Mesendoderm (in vitro differentiated cells): ENCODE measurements around the gene ASIC2.

Experiments used
- DNase-seq: peaks from one replicate; pipeline ENCODE4 v3.0.0; 2013
- H2AK5ac ChIP-seq: 2 replicates; pipeline ENCODE4 v1.6.1; 2013; ENCODE audit warnings: low read length, inconsistent platforms
- H2BK120ac ChIP-seq: 2 replicates; pipeline ENCODE4 v1.6.1; 2013; ENCODE audit warnings: low read depth, mild to moderate bottlenecking, low read length, moderate library complexity, mixed read lengths
- H2BK15ac ChIP-seq: replicated peaks from 2 replicates; pipeline ENCODE4 v1.6.1; 2013; ENCODE audit warnings: low read depth, mild to moderate bottlenecking, moderate library complexity
- H2BK5ac ChIP-seq: 2 replicates; pipeline ENCODE4 v1.6.1; 2013; ENCODE audit warnings: low read length, inconsistent platforms
- H3K18ac ChIP-seq: 2 replicates; pipeline ENCODE4 v1.6.1; 2013; ENCODE audit warnings: mild to moderate bottlenecking, low read length, mixed read lengths
- H3K23ac ChIP-seq: one replicate; pipeline ENCODE4 v1.6.1; 2013; ENCODE audit warnings: low read length
- H3K27ac ChIP-seq: 2 replicates; pipeline ENCODE4 v1.5.1; 2013; ENCODE audit warnings: low read depth, mild to moderate bottlenecking, inconsistent platforms, low read length, moderate library complexity
- H3K27me3 ChIP-seq: 2 replicates; pipeline ENCODE4 v1.6.1; 2013; ENCODE audit warnings: low read length, control low read depth, mild to moderate bottlenecking, inconsistent platforms; ENCODE audit not compliant: insufficient read depth, poor library complexity
- H3K36me3 ChIP-seq: 2 replicates; pipeline ENCODE4 v1.6.1; 2013; ENCODE audit warnings: low read length, inconsistent platforms; ENCODE audit not compliant: control insufficient read depth, insufficient read depth
- H3K4ac ChIP-seq: one replicate; pipeline ENCODE4 v1.6.1; 2013; ENCODE audit warnings: low read depth, mild to moderate bottlenecking, low read length, moderate library complexity
- H3K4me1 ChIP-seq: 2 replicates; pipeline ENCODE4 v1.6.1; 2013; ENCODE audit warnings: low read depth, low read length, inconsistent platforms; ENCODE audit not compliant: control insufficient read depth
- H3K4me2 ChIP-seq: 2 replicates; pipeline ENCODE4 v1.6.1; 2013; ENCODE audit warnings: low read length
- H3K4me3 ChIP-seq: 2 replicates; pipeline ENCODE4 v1.5.1; 2013; ENCODE audit warnings: mild to moderate bottlenecking, low read length
- H3K56ac ChIP-seq: one replicate; pipeline ENCODE4 v1.6.1; 2013; ENCODE audit warnings: low read length
- H3K79me1 ChIP-seq: 2 replicates; pipeline ENCODE4 v1.6.1; 2013; ENCODE audit warnings: low read length, inconsistent platforms
- H3K79me2 ChIP-seq: 2 replicates; pipeline ENCODE4 v1.6.1; 2013; ENCODE audit warnings: mild to moderate bottlenecking, low read length; ENCODE audit not compliant: control insufficient read depth, insufficient read depth
- H3K9ac ChIP-seq: 2 replicates; pipeline ENCODE4 v1.6.1; 2013; ENCODE audit warnings: low read length, inconsistent platforms
- H4K5ac ChIP-seq: one replicate; pipeline ENCODE4 v1.6.1; 2013; ENCODE audit warnings: low read length
- H4K8ac ChIP-seq: one replicate; pipeline ENCODE4 v1.6.1; 2013; ENCODE audit warnings: low read depth, mild to moderate bottlenecking, control low read depth, low read length, moderate library complexity
- WGBS: extraction: QIAGEN DNeasy Blood & Tissue Kit; methylation state at CpG from one replicate; pipeline ENCODE4 v1.1.7; 2013; ENCODE audit warnings: low lambda C conversion rate, missing lambda C conversion rate; ENCODE audit not compliant: insufficient coverage; ENCODE audit errors: extremely low coverage; 5-methylcytosine and 5-hydroxymethylcytosine counted together

Gene ASIC2

DNA sequence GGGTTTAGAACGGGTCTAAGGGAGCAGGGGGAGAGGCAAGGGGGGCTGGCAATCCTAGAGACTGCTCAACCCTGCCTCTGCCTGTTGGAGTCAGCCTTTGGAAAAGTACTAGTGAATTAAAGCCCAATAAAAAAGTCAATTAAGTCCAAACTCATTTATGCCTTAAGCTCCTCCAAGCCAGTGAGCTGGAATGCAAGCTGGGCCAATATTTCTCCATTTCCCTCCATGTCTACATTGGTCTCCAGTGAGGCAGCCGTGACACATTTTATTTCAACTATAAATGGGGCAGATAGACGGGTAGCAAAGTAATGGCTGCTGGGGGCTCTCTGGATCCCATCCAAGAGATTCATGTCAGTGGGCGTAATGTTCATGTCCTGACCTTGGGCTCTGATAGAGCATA, 157.4 kb downstream of the ASIC2 start:
- Histone ChIP-seq H2BK15ac (no peak overlapping the region), H4K5ac (no peak overlapping the region), H3K27me3 (no peaks in the 10 kb centered on the region), H3K4me2 (no peak overlapping the region), H3K18ac (no peak overlapping the region), H2AK5ac (no peak overlapping the region), H3K4me3 (no peak overlapping the region), H3K79me2 (no peaks in the 10 kb centered on the region), H2BK120ac (no peak overlapping the region), H2BK5ac (no peak overlapping the region), H3K4me1 (no peaks in the 10 kb centered on the region), H3K79me1 (no peaks in the 10 kb centered on the region), H3K56ac (no peak overlapping the region), H4K8ac (no peak overlapping the region), H3K9ac (no peak overlapping the region), H3K27ac (no peak overlapping the region), H3K4ac (no peak overlapping the region), H3K23ac (no peak overlapping the region), H3K36me3 (no peaks in the 10 kb centered on the region)
- DNase-seq: no peak
- WGBS: no CpG with 5 or more reads among the region's 4 CpGs

DNA sequence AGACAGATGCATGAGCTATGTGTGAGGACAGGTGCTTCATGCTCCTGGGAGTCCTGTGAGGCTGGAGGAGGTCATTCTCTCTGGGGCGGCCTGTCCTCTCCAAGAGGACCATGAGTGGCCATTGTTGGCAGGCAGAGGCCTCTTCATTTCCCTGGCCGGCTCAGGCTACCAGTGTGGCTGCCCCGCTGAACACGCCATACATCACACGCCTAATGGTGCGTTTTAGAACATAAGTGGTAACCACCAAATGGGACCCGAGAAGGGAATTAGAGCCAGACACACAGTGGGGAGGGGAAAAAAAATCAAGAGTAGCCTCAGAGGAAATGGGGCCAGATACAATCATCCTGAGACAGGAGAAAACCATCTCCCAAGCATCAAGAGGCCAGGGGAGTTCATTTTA, 161.5 kb downstream of the ASIC2 start:
- Histone ChIP-seq H3K27me3 (no peaks in the 10 kb centered on the region), H4K5ac (no peak overlapping the region), H2AK5ac (no peak overlapping the region), H2BK5ac (no peak overlapping the region), H3K4me2 (no peak overlapping the region), H3K18ac (no peak overlapping the region), H4K8ac (no peak overlapping the region), H3K36me3 (no peaks in the 10 kb centered on the region), H3K4me3 (no peak overlapping the region), H2BK15ac (no peak overlapping the region), H3K56ac (no peak overlapping the region), H3K79me2 (no peaks in the 10 kb centered on the region), H3K23ac (no peak overlapping the region), H3K79me1 (no peaks in the 10 kb centered on the region), H3K27ac (no peak overlapping the region), H2BK120ac (no peak overlapping the region), H3K4me1 (no peaks in the 10 kb centered on the region), H3K4ac (no peak overlapping the region), H3K9ac (no peak overlapping the region)
- no CpG with 5 or more reads among the region's 7 CpGs for WGBS
- no peak for DNase-seq

DNA sequence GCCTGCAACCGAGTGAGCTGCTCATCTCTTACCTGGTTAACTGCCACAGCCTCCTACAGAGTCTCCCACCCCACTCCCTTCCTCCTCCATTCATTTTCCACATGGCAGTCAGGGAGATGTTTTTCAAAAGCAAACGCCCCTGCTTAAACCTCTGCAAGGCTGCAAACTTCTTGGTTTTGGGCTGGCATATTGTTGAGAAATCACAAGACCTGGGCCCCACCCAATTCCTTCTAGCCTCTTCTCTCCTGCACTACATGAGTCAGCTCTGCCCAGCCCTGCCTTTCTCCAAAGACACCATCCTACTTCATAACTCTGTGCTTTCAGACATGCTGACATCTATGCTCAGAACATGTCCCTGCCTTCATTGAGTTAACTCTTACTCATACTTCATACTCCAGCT, 165.4 kb downstream of the ASIC2 start:
- Histone ChIP-seq H4K8ac (no peak overlapping the region), H4K5ac (no peak overlapping the region), H3K36me3 (no peaks in the 10 kb centered on the region), H3K9ac (no peak overlapping the region), H3K4me1 (no peaks in the 10 kb centered on the region), H3K4me3 (no peak overlapping the region), H2AK5ac (no peak overlapping the region), H2BK5ac (no peak overlapping the region), H3K4me2 (no peak overlapping the region), H2BK120ac (no peak overlapping the region), H3K27me3 (no peaks in the 10 kb centered on the region), H3K18ac (no peak overlapping the region), H3K27ac (no peak overlapping the region), H3K79me1 (no peaks in the 10 kb centered on the region), H3K79me2 (no peaks in the 10 kb centered on the region), H3K56ac (no peak overlapping the region), H3K23ac (no peak overlapping the region), H2BK15ac (no peak overlapping the region), H3K4ac (no peak overlapping the region)
- no CpG with 5 or more reads among the region's 2 CpGs for WGBS
- DNase-seq: no peak

DNA sequence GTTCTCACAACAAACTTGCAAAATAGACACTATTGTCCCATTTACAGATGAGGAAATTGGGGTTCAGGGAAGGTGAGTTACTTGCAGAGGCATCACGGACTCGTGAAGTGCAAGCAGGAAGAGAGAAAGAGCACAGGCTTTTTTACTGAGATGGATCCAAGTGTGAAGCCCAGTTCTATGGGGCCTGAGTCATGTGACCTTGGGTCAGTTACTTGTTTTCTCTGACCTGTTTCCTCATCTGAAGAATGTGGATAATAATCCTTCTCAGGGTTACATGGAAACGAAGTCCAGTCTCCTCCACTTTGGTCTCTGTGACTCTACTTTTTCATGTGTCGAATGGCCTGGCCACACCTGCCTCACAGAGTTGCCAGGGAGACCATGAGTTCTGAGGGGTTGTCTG, 167.0 kb downstream of the ASIC2 start:
- DNase-seq: no peak
- H2BK15ac ChIP-seq: no peak overlapping the region
- no peak overlapping the region for H4K5ac ChIP-seq
- no peaks in the 10 kb centered on the region for H3K27me3 ChIP-seq
- H3K36me3 ChIP-seq: no peaks in the 10 kb centered on the region
- H4K8ac ChIP-seq: no peak overlapping the region
- no peak overlapping the region for H2BK5ac ChIP-seq
- no peak overlapping the region for H3K4me3 ChIP-seq
- no peak overlapping the region for H3K27ac ChIP-seq
- H3K4me1 ChIP-seq: no peaks in the 10 kb centered on the region
- no peak overlapping the region for H3K23ac ChIP-seq
- no peak overlapping the region for H3K18ac ChIP-seq
- no peak overlapping the region for H3K4me2 ChIP-seq
- no CpG with 5 or more reads among the region's 4 CpGs for WGBS
- no peak overlapping the region for H3K9ac ChIP-seq
- no peaks in the 10 kb centered on the region for H3K79me1 ChIP-seq
- no peaks in the 10 kb centered on the region for H3K79me2 ChIP-seq
- no peak overlapping the region for H3K4ac ChIP-seq
- H3K56ac ChIP-seq: no peak overlapping the region
- no peak overlapping the region for H2AK5ac ChIP-seq
- H2BK120ac ChIP-seq: no peak overlapping the region

DNA sequence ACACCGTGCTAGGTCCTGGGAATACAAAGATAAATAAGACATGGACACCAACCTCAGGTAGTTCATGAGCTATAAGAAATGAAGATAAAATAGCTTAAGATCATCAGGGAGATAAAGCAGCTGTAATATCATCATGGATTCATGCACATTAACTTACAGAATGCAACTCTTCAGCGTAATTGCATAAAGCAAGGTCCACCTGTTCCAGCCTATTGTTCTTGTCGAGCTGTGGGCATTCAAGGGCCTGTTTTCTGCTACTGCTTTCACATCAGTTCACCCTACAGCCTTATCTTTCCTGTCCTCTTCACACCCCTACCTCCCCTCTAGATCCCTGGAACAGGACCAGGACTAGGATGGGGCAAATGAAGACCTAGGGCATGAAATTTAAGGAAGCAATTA, 167.5 kb downstream of the ASIC2 start:
- no peaks in the 10 kb centered on the region for H3K79me1 ChIP-seq
- no peak overlapping the region for H3K27ac ChIP-seq
- no peak overlapping the region for H3K18ac ChIP-seq
- DNase-seq: no peak
- no peak overlapping the region for H3K4me2 ChIP-seq
- WGBS: no CpG with 5 or more reads among the region's 3 CpGs
- H3K9ac ChIP-seq: no peak overlapping the region
- H3K27me3 ChIP-seq: no peaks in the 10 kb centered on the region
- H2BK5ac ChIP-seq: no peak overlapping the region
- H3K79me2 ChIP-seq: no peaks in the 10 kb centered on the region
- H3K23ac ChIP-seq: no peak overlapping the region
- H3K4me3 ChIP-seq: no peak overlapping the region
- no peaks in the 10 kb centered on the region for H3K36me3 ChIP-seq
- H3K4ac ChIP-seq: no peak overlapping the region
- H2BK15ac ChIP-seq: no peak overlapping the region
- H2BK120ac ChIP-seq: no peak overlapping the region
- no peaks in the 10 kb centered on the region for H3K4me1 ChIP-seq
- H4K8ac ChIP-seq: no peak overlapping the region
- H2AK5ac ChIP-seq: no peak overlapping the region
- no peak overlapping the region for H4K5ac ChIP-seq
- H3K56ac ChIP-seq: no peak overlapping the region

DNA sequence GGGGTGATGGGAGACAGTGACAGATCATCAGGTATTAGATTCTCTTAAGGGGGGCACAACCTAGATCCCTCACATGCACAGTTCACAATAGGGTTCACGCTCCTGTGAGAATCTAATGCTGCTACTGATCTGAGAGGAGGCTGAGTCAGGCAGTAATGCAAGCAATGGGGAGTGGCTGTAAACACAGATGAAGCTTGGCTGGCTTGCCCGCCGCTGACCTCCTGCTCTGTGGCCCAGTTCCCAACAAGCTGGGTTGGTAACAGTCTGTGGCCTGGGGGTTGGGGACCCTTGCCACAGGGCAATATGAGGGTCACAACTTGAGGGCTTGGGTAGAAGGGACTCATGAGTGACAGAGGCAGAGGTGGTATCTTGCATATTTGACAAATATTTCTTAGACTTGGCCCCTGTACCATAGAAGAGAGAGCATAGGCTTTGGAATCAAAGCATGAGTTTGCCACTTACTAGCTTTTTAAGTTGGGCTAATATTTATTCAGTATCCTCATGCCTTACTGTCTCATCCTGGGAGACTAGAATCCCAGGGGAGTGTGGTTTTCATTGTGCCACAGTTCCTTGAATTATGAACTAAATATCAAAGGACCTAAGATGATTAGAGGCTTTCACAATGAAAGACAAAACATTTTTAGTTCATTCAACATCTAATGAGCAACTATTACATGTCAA, 168.1 kb downstream of the ASIC2 start:
- H4K8ac ChIP-seq: no peak overlapping the region
- no peak overlapping the region for H2AK5ac ChIP-seq
- no peak overlapping the region for H2BK5ac ChIP-seq
- no peak for DNase-seq
- H3K4me3 ChIP-seq: no peak overlapping the region
- no peaks in the 10 kb centered on the region for H3K4me1 ChIP-seq
- no peaks in the 10 kb centered on the region for H3K79me2 ChIP-seq
- H3K79me1 ChIP-seq: no peaks in the 10 kb centered on the region
- WGBS: no CpG with 5 or more reads among the region's 3 CpGs
- no peak overlapping the region for H3K27ac ChIP-seq
- H3K4ac ChIP-seq: no peak overlapping the region
- no peak overlapping the region for H3K56ac ChIP-seq
- no peak overlapping the region for H3K9ac ChIP-seq
- no peaks in the 10 kb centered on the region for H3K27me3 ChIP-seq
- H3K18ac ChIP-seq: no peak overlapping the region
- H3K23ac ChIP-seq: no peak overlapping the region
- no peak overlapping the region for H2BK120ac ChIP-seq
- H2BK15ac ChIP-seq: no peak overlapping the region
- no peak overlapping the region for H4K5ac ChIP-seq
- H3K36me3 ChIP-seq: no peaks in the 10 kb centered on the region
- H3K4me2 ChIP-seq: no peak overlapping the region
